BLaER1 treated with 17β-estradiol and CSF1 and Interleukin-3, amounts not matched to agents 10 nM and 100 nM (cell line): ENCODE results near the gene ROPN1L.
"Not testable (repeated sequence)": the region's sequence is repeated elsewhere in the genome, so short reads cannot be mapped to it uniquely, and the experiment has no call there.

Experiments used
- H3K27ac ChIP-seq, 11 experiments: shearing (Covaris generic); formaldehyde crosslinking; 2 replicates each; pipeline ENCODE4 v1.8.1; 2022
- H3K27me3 ChIP-seq, 11 experiments: shearing (Covaris generic); formaldehyde crosslinking; 2 replicates each; pipeline ENCODE4 v1.8.1; 2022
- H3K36me3 ChIP-seq, 11 experiments: shearing (Covaris generic); formaldehyde crosslinking; 2 replicates each; pipeline ENCODE4 v1.8.1; 2022
- H3K4me1 ChIP-seq, 10 experiments: shearing (Covaris generic); formaldehyde crosslinking; 2 replicates each; pipeline ENCODE4 v1.8.1; 2022
- H3K4me2 ChIP-seq, 11 experiments: shearing (Covaris generic); formaldehyde crosslinking; 2 replicates each; pipeline ENCODE4 v1.8.1; 2022
- H3K4me3 ChIP-seq, 10 experiments: shearing (Covaris generic); formaldehyde crosslinking; 2 replicates each; pipeline ENCODE4 v1.8.1; 2022
- H3K9ac ChIP-seq, 11 experiments: shearing (Covaris generic); formaldehyde crosslinking; 2 replicates each; pipeline ENCODE4 v1.8.1; 2022
- H3K9me3 ChIP-seq, 11 experiments: shearing (Covaris generic); formaldehyde crosslinking; replicated peaks in 1 of 11; 2 replicates each; pipeline ENCODE4 v1.8.1; 2022
- H4K20me1 ChIP-seq, 11 experiments: shearing (Covaris generic); formaldehyde crosslinking; 2 replicates each; pipeline ENCODE4 v1.8.1; 2022
- Cebpa-rat ChIP-seq, 11 experiments: shearing (Covaris generic); IDR thresholded peaks; 2 replicates each; pipeline ENCODE4 v1.8.1; 2022

Gene ROPN1L

DNA sequence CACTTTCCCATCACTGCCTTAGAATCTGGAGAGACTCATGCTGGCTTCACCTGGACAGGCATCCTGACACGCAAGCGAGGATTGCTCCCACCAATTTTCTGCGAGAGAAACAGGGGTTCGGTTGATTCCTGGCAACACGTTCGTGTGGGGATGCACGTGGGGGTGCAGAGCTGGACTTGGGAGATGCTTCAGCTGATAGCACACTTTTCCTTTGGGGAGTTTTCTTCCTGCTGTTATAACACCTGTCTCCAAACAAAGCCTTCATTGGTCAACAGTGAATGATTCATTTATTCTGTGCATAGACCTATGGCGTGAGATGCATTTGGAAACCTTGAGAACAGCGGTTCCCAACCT lies 50.0 kb downstream of the ROPN1L start:
- H3K4me3 ChIP-seq, result no peak overlapping the region
- peak overlapping the region in 6 of 11 experiments; percentile 76 to 90 (median 84); a peak in 5 of 22 replicates for H3K4me2 ChIP-seq
- H3K36me3 ChIP-seq, result peaks cover 0 to 6% (median 0%) of the 10 kb centered on the region in 11 experiments; a peak in 3 of 22 replicates
- H3K27me3 ChIP-seq, result no peaks in the 10 kb centered on the region
- no peaks in the 10 kb centered on the region for H4K20me1 ChIP-seq
- no peak overlapping the region for H3K9ac ChIP-seq
- H3K4me1 ChIP-seq, result peaks cover 37 to 60% (median 51%) of the 10 kb centered on the region in 10 experiments
- H3K9me3 ChIP-seq, result peaks cover 34 to 57% (median 48%) of the 10 kb centered on the region in 11 experiments
- peak overlapping the region in 2 of 11 experiments; percentile 79; a peak in 2 of 22 replicates for H3K27ac ChIP-seq
- TF ChIP-seq Cebpa-rat (IDR thresholded peaks at IDR 0.05), result no peak

DNA sequence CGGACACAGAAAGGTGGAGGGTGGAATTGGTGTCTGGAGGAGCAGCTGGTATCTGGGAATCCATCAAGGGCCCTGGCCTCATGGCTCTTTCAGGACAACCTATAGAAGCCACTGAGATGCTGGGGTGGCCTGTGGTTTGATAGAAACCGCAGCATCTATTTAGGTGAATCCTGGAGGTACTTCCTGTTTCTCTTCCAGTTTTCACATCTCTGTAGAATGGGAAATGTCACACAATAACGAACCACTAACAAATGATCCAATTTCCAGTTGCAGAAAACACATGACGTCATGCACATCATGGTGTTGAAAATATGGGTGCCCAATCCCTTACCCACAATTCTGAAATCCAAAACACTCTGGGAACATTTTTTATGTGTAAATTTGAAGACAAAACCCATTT lies 52.2 kb downstream of the ROPN1L start:
- Histone ChIP-seq H3K27ac (no peak overlapping the region), H3K4me1 (peaks cover 22 to 45% (median 34%) of the 10 kb centered on the region in 10 experiments), H3K27me3 (no peaks in the 10 kb centered on the region), H4K20me1 (no peaks in the 10 kb centered on the region), H3K4me2 (no peak overlapping the region), H3K9me3 (peaks cover 36 to 63% (median 51%) of the 10 kb centered on the region in 11 experiments), H3K9ac (no peak overlapping the region), H3K36me3 (peaks cover 0 to 6% (median 0%) of the 10 kb centered on the region in 11 experiments; a peak in 3 of 22 replicates), H3K4me3 (no peak overlapping the region)
- TF ChIP-seq Cebpa-rat (IDR thresholded peaks at IDR 0.05), result no peak

DNA sequence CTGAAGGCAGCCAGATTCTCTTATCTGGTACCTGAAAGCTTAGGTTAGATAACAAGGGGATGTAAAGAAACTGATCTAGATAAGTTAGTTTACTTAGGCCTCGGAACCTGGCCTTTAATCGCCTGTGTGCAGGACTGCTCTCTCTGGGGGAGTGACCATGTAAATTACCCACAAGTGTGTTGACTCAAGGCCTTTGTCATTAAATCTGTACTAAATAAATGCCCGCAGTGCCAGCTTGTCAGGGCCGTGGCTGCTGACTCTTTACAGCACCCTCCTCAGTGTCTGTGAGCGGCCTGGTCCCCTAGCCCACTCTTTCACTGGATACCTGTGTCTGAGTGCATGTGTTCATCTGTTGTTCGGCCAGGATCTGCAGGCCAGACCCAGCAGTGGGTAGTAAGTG lies 52.8 kb downstream of the ROPN1L start:
- not testable (repeated sequence) for H3K27ac ChIP-seq, H3K36me3 ChIP-seq, H3K4me2 ChIP-seq, H3K9ac ChIP-seq, H4K20me1 ChIP-seq, H3K27me3 ChIP-seq
- Histone ChIP-seq H3K4me1 (peaks cover 16 to 38% (median 28%) of the 10 kb centered on the region in 10 experiments), H3K4me3 (peak overlapping the region in 1 of 10 experiments; percentile 11; a peak in 2 of 20 replicates), H3K9me3 (peaks cover 36 to 63% (median 51%) of the 10 kb centered on the region in 11 experiments)

DNA sequence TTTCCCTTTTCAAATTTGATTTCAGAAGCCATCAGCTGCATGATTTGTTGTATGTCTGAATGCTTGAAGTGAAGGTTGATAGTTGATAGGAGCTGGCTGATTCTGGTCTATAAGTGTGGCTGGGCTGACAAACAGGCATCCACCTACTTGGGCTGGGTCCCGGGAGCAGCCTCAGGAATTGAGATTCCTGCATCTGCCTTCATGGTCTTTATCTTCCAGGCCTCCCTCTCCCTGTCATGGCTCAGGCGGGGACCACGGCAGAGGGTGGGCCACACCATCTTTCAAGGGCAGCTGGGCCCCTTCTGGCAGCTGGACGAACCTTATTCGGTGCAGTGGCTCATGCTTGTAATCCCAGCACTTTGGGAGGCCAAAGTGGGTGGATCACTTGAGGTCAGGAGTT lies 55.9 kb downstream of the ROPN1L start:
- Histone ChIP-seq H3K27ac (no peak overlapping the region), H3K4me2 (no peak overlapping the region), H3K27me3 (no peaks in the 10 kb centered on the region), H3K36me3 (peaks cover 0 to 6% (median 0%) of the 10 kb centered on the region in 11 experiments; a peak in 3 of 22 replicates), H4K20me1 (no peaks in the 10 kb centered on the region; a peak in 1 of 22 replicates), H3K9me3 (peaks cover 36 to 52% (median 44%) of the 10 kb centered on the region in 11 experiments), H3K4me1 (peaks cover 0 to 16% (median 8%) of the 10 kb centered on the region in 10 experiments; a peak in 10 of 20 replicates), H3K9ac (no peak overlapping the region), H3K4me3 (no peak overlapping the region)
- no peak for TF ChIP-seq Cebpa-rat (IDR thresholded peaks at IDR 0.05)

DNA sequence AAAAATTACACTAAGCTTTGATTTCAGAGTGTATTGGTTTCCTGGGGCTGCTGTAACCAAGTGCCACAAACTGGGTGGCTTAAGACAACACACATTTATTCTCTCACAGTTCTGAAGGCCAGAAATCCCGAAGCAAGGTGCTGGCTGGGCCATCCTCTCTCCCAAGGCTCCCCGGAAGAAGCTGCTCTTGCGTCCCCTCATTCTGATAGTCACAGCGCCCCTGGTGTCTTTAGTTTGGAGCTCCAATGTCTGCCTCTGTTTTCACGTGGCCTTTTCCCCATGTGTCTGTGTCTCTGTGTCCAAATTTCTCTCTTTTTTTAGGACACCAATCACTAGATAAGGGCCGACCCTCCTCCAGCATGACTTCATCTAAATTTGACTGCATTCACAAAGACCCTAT lies 56.7 kb downstream of the ROPN1L start:
- no peaks in the 10 kb centered on the region; a peak in 1 of 22 replicates for H4K20me1 ChIP-seq
- no peak overlapping the region for H3K27ac ChIP-seq
- H3K9ac ChIP-seq, result no peak overlapping the region
- H3K27me3 ChIP-seq, result no peaks in the 10 kb centered on the region
- H3K9me3 ChIP-seq, result peaks cover 30 to 44% (median 36%) of the 10 kb centered on the region in 11 experiments
- H3K4me2 ChIP-seq, result no peak overlapping the region
- H3K4me3 ChIP-seq, result no peak overlapping the region
- H3K4me1 ChIP-seq, result peaks cover 0 to 10% (median 2%) of the 10 kb centered on the region in 10 experiments; a peak in 8 of 20 replicates
- H3K36me3 ChIP-seq, result peaks cover 0 to 6% (median 0%) of the 10 kb centered on the region in 11 experiments; a peak in 3 of 22 replicates
- TF ChIP-seq Cebpa-rat (IDR thresholded peaks at IDR 0.05), result no peak

DNA sequence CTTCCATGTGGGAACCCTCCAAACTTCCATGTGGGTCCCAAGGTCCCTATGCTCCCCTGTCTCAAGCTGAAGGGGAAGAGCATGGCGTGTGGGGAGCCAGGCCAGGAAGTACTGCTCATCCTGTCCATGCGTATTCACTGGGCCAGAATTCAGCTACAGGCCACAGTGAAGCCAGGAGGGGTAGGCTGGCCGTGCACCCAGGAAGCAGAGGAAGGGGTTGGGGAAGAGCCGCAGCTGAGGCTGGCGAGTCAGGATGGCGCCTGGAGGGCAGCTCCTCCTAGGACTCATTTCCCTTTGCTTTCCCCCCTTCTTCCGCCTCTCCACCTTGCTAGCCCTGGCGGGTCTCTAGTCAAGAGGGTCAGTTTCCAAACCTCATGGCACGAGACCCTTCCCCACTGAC lies 57.4 kb downstream of the ROPN1L start:
- no peak overlapping the region for H3K9ac ChIP-seq
- H4K20me1 ChIP-seq, result no peaks in the 10 kb centered on the region; a peak in 1 of 22 replicates
- no peak overlapping the region for H3K4me2 ChIP-seq
- H3K27me3 ChIP-seq, result no peaks in the 10 kb centered on the region
- peaks cover 0 to 5% (median 0%) of the 10 kb centered on the region in 10 experiments; a peak in 2 of 20 replicates for H3K4me1 ChIP-seq
- no peak overlapping the region for H3K4me3 ChIP-seq
- H3K36me3 ChIP-seq, result peaks cover 0 to 6% (median 0%) of the 10 kb centered on the region in 11 experiments; a peak in 3 of 22 replicates
- no peak for TF ChIP-seq Cebpa-rat (IDR thresholded peaks at IDR 0.05)
- H3K9me3 ChIP-seq, result peaks cover 23 to 37% (median 29%) of the 10 kb centered on the region in 11 experiments
- no peak overlapping the region for H3K27ac ChIP-seq

DNA sequence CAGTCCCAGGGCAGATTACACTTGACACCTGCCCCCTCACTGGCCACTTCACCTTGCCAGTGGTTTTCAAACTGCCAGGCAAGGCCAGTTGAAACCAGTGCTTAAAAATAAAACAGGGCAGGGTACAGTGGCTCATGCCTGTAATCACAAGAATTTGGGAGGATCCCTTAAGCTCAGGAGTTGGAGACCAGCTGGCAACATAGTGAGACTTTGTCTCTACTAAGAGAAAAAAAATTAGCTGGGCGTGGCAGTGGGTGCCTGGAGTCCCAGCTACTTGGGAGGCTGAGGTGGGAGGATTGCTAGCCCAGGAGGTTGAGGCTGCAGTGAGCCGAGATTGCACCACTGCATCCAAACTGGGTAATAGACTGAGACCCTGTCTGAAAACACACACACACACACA lies 58.1 kb downstream of the ROPN1L start:
- peaks cover 0 to 3% (median 0%) of the 10 kb centered on the region in 11 experiments; a peak in 3 of 22 replicates for H3K36me3 ChIP-seq
- no peak overlapping the region for H3K4me2 ChIP-seq
- H3K4me3 ChIP-seq, result no peak overlapping the region
- peaks cover 0 to 5% (median 0%) of the 10 kb centered on the region in 10 experiments; a peak in 3 of 20 replicates for H3K4me1 ChIP-seq
- peaks cover 16 to 30% (median 22%) of the 10 kb centered on the region in 11 experiments for H3K9me3 ChIP-seq
- no peak for TF ChIP-seq Cebpa-rat (IDR thresholded peaks at IDR 0.05)
- no peaks in the 10 kb centered on the region; a peak in 1 of 22 replicates for H4K20me1 ChIP-seq
- H3K27me3 ChIP-seq, result no peaks in the 10 kb centered on the region
- no peak overlapping the region for H3K9ac ChIP-seq
- no peak overlapping the region for H3K27ac ChIP-seq

DNA sequence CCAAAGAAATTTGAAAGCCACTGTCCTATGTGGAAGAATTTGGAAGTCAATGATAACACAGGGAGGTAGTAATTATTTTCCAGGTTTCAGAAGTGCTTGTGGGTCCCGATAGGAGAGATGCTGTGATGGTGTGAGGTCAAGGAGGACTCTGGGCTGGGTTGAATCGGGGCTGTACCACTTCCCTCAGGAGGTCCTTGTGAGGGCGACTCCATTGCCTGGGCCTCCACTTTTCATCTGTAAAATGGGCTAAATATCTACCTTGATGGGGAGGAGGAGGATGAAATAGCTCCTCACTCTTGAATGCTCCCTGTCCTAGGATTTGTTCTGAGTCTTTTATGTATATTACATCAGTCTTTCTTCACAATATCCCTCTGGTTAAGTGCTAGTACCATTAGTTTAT lies 59.0 kb downstream of the ROPN1L start:
- Histone ChIP-seq H3K9me3 (peaks cover 7 to 21% (median 13%) of the 10 kb centered on the region in 11 experiments; a peak in 20 of 22 replicates), H3K4me2 (no peak overlapping the region), H3K27ac (no peak overlapping the region), H3K9ac (no peak overlapping the region), H3K4me1 (peaks cover 8 to 13% (median 9%) of the 10 kb centered on the region in 10 experiments; a peak in 18 of 20 replicates), H3K27me3 (no peaks in the 10 kb centered on the region), H4K20me1 (no peaks in the 10 kb centered on the region; a peak in 1 of 22 replicates), H3K4me3 (no peak overlapping the region), H3K36me3 (no peaks in the 10 kb centered on the region)
- TF ChIP-seq Cebpa-rat (IDR thresholded peaks at IDR 0.05), result no peak

DNA sequence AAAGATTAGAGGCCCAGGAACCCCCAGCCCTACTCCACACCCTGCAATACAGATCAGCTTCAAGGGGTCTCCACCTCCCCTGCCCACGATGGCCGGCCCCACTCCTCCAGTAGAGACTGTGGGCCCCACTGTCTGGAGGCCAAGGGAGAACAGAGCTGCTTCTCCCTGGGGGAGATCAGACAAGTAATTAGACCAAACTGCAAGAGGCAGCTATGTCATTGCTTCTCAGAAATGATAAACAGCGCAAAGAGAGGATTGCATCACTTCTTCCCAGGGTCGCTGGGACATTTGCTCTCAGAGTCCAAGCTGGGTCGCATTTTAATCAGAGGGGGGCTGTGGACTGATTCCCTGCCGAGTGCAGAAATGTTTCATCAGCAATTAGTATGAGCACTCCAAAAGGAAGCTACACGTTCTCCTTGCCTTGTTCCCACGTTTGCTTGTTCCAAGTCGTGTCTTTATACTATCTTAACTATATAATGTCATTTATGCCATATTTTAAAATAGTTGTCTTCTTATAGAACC lies 59.9 kb downstream of the ROPN1L start:
- no peaks in the 10 kb centered on the region; a peak in 1 of 22 replicates for H4K20me1 ChIP-seq
- peaks cover 10 to 18% (median 12%) of the 10 kb centered on the region in 10 experiments; a peak in 18 of 20 replicates for H3K4me1 ChIP-seq
- no peak overlapping the region for H3K27ac ChIP-seq
- H3K9me3 ChIP-seq, result peaks cover 0 to 11% (median 3%) of the 10 kb centered on the region in 11 experiments; a peak in 10 of 22 replicates
- no peaks in the 10 kb centered on the region for H3K27me3 ChIP-seq
- 0 out of 22 replicates have a peak, but pooled peaks of 1 of the 11 experiments have one; percentile 57 for TF ChIP-seq Cebpa-rat (IDR thresholded peaks at IDR 0.05)
- no peaks in the 10 kb centered on the region for H3K36me3 ChIP-seq
- no peak overlapping the region for H3K9ac ChIP-seq
- H3K4me2 ChIP-seq, result no peak overlapping the region; a peak in 1 of 22 replicates
- H3K4me3 ChIP-seq, result no peak overlapping the region
